NB4 (cell line): ENCODE results near the gene GUCY1A1.

Experiments
- DNase-seq: peaks from one replicate; pipeline ENCODE4 v3.0.0; 2010; ENCODE audit warnings: low read depth
- H3K4me3 ChIP-seq: one replicate; pipeline ENCODE4 v1.5.1; 2011; ENCODE audit warnings: mild to moderate bottlenecking, low read depth, low read length, moderate library complexity
- MAX ChIP-seq: IDR thresholded peaks from 2 replicates; pipeline ENCODE4 v1.6.1; 2011; ENCODE audit warnings: low read depth, low read length
- MYC ChIP-seq: IDR thresholded peaks from 2 replicates; pipeline ENCODE4 v1.6.1; 2011; ENCODE audit warnings: low read depth, low read length
- POLR2A ChIP-seq: IDR thresholded peaks from 2 replicates; pipeline ENCODE4 v1.6.1; 2011; ENCODE audit warnings: mild to moderate bottlenecking; ENCODE audit not compliant: insufficient read length; ENCODE audit errors: extremely low read depth
- TF ChIP-seq, protein P1 (sequence below): IDR thresholded peaks from one replicate; pipeline ENCODE4 v1.5.1; 2012; ENCODE audit warnings: low read depth, low read length

Gene GUCY1A1

DNA sequence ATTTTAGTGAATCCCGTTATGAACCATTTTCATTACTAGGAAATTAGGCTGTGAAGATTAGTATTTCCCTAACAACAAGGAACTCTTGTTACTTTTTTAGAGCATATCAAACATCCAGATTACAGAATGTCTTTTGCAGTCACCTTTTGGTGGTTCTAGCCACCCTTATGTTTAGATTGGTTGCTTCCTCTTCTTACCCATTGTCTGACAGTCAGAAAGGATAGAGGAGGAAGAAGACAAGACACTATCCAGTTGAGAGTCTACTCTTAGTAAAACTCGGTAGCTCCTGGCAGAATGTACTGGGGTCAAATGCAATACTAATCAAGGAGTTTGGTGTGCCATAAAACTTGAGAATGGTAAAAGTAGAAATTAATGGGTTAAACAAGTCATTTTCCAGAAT, 1.6 kb upstream of the GUCY1A1 start:
- TF ChIP-seq MYC = no peak
- TF ChIP-seq MAX = no peak
- TF ChIP-seq POLR2A = no peak
- TF ChIP-seq, protein P1, sequence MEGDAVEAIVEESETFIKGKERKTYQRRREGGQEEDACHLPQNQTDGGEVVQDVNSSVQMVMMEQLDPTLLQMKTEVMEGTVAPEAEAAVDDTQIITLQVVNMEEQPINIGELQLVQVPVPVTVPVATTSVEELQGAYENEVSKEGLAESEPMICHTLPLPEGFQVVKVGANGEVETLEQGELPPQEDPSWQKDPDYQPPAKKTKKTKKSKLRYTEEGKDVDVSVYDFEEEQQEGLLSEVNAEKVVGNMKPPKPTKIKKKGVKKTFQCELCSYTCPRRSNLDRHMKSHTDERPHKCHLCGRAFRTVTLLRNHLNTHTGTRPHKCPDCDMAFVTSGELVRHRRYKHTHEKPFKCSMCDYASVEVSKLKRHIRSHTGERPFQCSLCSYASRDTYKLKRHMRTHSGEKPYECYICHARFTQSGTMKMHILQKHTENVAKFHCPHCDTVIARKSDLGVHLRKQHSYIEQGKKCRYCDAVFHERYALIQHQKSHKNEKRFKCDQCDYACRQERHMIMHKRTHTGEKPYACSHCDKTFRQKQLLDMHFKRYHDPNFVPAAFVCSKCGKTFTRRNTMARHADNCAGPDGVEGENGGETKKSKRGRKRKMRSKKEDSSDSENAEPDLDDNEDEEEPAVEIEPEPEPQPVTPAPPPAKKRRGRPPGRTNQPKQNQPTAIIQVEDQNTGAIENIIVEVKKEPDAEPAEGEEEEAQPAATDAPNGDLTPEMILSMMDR = no peak
- H3K4me3 ChIP-seq = no peak overlapping the region
- DNase-seq = no peak

DNA sequence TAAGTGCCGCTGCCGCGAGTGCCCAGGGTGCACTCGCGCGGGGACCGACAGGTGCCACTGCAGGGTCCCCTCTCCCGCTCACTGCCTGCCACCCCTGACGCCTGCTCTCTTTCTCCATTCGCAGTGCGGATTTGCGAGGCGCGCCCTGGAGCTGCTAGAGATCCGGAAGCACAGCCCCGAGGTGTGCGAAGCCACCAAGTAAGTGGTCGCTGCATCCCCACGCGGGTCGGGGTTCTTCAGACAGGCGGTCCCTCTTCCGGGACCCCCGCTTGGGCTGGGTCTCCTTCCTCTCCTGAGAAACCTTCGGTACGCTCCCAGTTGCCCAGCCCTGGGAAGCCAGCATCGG, 547 bp downstream of the GUCY1A1 start:
- DNase-seq = no peak
- TF ChIP-seq POLR2A = no peak
- TF ChIP-seq, protein P1 = no peak
- TF ChIP-seq MAX = no peak
- TF ChIP-seq MYC = no peak
- no peak overlapping the region for H3K4me3 ChIP-seq

GRCh38 chr4:155667568-155668511, 1.2 kb downstream of the GUCY1A1 start:
- H3K4me3 ChIP-seq = no peak overlapping the region
- TF ChIP-seq, protein P1 = no peak
- TF ChIP-seq MYC (no peak), POLR2A (no peak), MAX (no peak)
- no peak for DNase-seq

- no peak for DNase-seq
- no peak overlapping the region for H3K4me3 ChIP-seq
- TF ChIP-seq, protein P1 = no peak
- TF ChIP-seq POLR2A (no peak), MYC (no peak), MAX (no peak)
Observed at GRCh38 chr4:155668707-155669220, 2.1 kb downstream of the GUCY1A1 start.

DNA sequence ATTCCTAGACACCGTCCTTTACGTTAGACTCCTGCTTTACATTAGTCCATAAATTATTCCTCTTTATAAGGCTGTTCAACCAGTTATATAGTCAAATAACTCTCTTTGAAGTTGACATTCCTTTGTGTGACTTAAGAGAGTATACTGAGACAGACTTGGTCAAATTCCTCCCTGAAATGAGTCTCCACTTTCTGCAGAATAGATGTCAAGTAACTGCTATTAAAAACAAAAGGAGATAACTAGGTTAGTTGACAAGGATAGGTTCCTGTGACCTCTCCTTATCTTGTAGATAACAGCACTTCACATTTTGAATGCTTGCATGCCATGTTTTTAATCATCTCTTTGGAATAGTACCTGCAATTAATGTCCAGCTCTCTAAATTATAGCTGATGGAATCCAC, 5.7 kb downstream of the GUCY1A1 start:
- no peak for DNase-seq
- H3K4me3 ChIP-seq = no peak overlapping the region
- TF ChIP-seq MAX = no peak
- TF ChIP-seq POLR2A = no peak
- TF ChIP-seq, protein P1 = no peak
- no peak for TF ChIP-seq MYC
